Coronary artery (tissue), 2 donors: Measurements from ENCODE around the gene CSGALNACT2.

Experiments used
- DNase-seq: peaks from one replicate; pipeline ENCODE4 v3.0.0-alpha.2; 2017; ENCODE audit warnings: low spot score
- H3K27ac ChIP-seq, 2 donors: fragments of 200-600 bp; sonication (generic); one replicate each; pipeline ENCODE4 v1.5.1; 2016 to 2019
- H3K4me3 ChIP-seq: fragments of 200-600 bp; sonication (generic); 2 replicates; pipeline ENCODE4 v1.5.1; 2016; ENCODE audit warnings: mild to moderate bottlenecking, moderate library complexity
- CTCF ChIP-seq: fragments of 200-600 bp; sonication (generic); IDR thresholded peaks from one replicate; pipeline ENCODE4 v1.5.1; 2019; ENCODE audit warnings: antibody characterized with exemption

CSGALNACT2 gene

DNA sequence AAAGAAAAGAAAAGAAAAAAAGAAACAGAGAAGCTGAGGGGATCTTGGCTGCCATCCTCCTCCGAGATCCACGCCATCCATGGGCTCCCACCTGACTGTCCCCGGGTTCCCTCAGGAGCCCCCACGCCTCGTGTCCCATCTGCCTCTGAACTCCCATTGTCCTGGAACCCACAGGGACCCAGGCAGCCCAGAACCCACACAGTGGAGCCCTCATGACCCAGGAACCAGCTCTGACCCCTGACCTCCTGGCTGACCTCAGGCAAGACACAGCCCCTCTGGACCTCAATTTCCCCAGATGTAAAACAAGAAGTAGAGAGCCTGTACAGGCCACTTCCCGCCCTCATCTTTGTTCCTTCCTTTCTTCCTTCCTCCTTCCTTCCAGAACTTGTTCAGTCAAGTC, 88.2 kb downstream of the CSGALNACT2 start:
- no peak overlapping the region for H3K27ac ChIP-seq

DNA sequence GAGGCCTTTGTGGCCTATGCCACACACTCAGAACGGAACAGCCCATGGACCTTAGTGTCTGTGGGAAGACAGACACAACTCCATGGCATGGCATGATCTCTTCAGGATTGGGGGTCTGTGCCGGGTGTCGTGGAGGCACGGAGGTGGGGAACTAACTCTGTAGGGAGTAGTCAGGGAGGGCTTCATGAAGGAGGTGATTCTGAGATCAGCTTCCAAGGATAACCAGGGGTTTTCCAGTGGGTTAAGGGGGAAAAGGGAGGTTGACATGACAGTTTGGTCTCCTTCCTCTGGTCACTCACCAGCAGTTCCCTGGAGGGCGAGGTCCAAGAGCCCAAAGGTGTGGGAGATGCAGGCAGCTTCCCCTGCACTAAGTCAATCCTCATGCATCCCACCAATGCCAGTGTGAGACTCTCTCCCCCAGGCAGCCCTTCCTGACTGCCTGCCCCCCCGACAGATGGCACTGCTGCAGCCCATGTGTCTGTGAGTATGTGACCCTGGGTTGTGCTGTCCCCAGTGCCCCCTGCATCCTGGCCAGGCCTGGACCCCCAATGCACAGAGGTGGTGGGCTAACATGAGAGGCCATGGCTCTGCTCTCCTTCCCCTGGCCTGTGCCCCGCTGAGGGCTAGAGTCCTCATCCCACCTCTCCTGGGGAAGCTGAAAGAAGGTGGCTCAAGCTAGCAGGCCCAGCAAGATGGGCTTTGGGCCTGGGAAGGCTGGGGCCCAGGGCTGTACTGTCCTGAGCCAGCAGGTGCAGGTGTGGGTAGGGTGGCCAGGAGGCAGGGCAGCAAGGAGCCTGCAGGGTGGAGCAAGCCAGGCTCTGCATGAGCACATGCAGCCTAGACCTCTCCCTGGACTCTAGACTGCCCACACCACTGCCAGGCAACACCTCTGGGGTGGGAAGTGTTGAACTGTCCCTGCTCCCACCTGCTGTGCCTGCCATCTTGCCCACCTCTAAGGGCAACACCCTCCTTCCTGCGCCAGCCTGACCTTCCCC, 88.9 kb downstream of the CSGALNACT2 start:
- no peak overlapping the region for H3K4me3 ChIP-seq
- no peak for TF ChIP-seq CTCF
- DNase-seq: peak; percentile 61
- H3K27ac ChIP-seq: no peak overlapping the region

More for the DNA sequence above, 88.2 kb downstream of the CSGALNACT2 start:
- DNase-seq: peak; percentile 54
- H3K4me3 ChIP-seq: no peak overlapping the region
- TF ChIP-seq CTCF: no peak

GRCh38 chr10:43227911-43228782, 89.9 kb downstream of the CSGALNACT2 start:
- peak; percentile 63 for DNase-seq
- Histone ChIP-seq H3K27ac (no peak overlapping the region), H3K4me3 (no peak overlapping the region)
- no peak for TF ChIP-seq CTCF

- TF ChIP-seq CTCF: no peak
- DNase-seq: no peak
- H3K4me3 ChIP-seq: peak overlapping the region; percentile 66
- no peak overlapping the region for H3K27ac ChIP-seq
Observed at GRCh38 chr10:43228783-43229207, 90.5 kb downstream of the CSGALNACT2 start.

- TF ChIP-seq CTCF: no peak
- Histone ChIP-seq H3K27ac (no peak overlapping the region), H3K4me3 (peak overlapping the region; percentile 66)
- DNase-seq: peak; percentile 59
Observed at GRCh38 chr10:43229208-43230061, 91.2 kb downstream of the CSGALNACT2 start.
